Measurements from ENCODE around the gene VWCE. TPM values are rescaled to one million over a fixed set of nuclear protein-coding genes. Genes with fewer than 3 reads are reported as not detected.

The VWCE gene
- total RNA-seq, 1 donor from 2014 or later: 10.6 TPM

DNA sequence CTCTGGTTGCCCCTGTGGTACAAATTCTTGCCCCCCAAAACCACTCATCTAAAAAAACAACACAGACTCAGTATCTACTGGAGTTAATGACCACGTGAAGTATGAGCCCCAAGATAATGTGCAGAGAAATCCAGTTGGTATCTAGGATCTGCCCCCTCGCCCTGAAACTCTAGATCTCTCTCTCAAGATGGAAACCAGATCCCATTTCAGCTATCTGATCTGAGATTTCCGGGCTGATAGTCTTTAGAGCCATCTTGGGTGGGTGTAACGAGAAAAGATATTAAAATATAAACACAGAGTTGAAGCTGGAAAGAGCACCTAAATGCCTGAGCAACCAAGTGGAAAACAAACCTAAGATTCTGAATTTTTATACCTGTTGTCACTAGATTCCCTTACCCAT, 14.0 kb upstream of the VWCE start:
- Mint-ChIP-seq H3K4me1 (no peaks in the 10 kb centered on the region), H3K36me3 (ENCODE audit: low read depth) (peaks cover 40% of the 10 kb centered on the region), H3K9me3 (no peaks in the 10 kb centered on the region), H3K4me3 (no peak overlapping the region), H3K27me3 (no peaks in the 10 kb centered on the region), H3K27ac (no peak overlapping the region)
- intact Hi-C loops (cut with micrococcal nuclease): no loop called here
- no peak for DNase-seq

DNA sequence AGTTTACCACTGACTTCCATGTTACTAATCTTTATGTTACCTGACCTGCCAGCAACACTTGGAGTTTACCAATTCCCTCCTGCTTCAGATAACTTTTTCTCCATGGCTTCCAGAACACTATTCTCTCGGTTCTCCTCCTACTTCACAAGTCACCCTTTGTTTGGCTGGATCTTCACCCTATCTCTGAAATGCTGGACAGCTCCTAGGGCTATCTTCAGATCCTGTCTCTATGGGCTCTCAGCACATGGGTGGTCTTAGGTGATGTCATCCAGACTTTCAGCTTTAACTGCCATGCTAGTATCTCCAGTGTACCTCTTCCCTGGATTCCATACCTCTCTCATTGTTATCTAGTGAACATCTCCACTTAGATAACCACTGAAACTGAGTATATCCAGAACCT, 12.2 kb upstream of the VWCE start:
- H3K4me3 Mint-ChIP-seq: no peak overlapping the region
- no peak overlapping the region for H3K27ac Mint-ChIP-seq
- no peaks in the 10 kb centered on the region for H3K9me3 Mint-ChIP-seq
- H3K36me3 Mint-ChIP-seq (ENCODE audit: low read depth): peaks cover 45% of the 10 kb centered on the region
- intact Hi-C loops (cut with micrococcal nuclease): no loop called here
- no peaks in the 10 kb centered on the region for H3K27me3 Mint-ChIP-seq
- no peak for DNase-seq
- H3K4me1 Mint-ChIP-seq: no peaks in the 10 kb centered on the region

DNA sequence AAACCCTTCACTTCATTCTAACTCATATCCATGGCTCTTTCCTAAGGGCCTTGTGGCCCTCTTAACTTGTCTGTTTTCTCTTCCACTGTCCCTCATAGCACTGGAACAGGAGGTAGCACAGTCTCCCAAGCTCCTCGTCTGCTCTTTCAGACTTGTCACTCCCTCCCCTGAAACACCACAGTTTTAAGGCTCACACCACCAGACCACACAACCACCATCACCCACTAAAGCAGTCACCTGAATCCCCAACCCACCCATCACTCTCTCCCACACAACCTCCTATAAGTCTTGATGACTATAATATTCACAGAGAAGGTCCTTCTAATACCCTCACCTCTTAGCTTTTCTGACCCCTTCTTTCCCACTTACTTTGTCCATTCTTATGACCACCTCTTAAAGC, 11.1 kb upstream of the VWCE start:
- intact Hi-C loops (cut with micrococcal nuclease): no loop called here
- DNase-seq: no peak
- no peak overlapping the region for H3K4me3 Mint-ChIP-seq
- H3K27ac Mint-ChIP-seq: no peak overlapping the region
- no peaks in the 10 kb centered on the region for H3K4me1 Mint-ChIP-seq
- H3K27me3 Mint-ChIP-seq: no peaks in the 10 kb centered on the region
- no peaks in the 10 kb centered on the region for H3K9me3 Mint-ChIP-seq
- peaks cover 47% of the 10 kb centered on the region for H3K36me3 Mint-ChIP-seq (ENCODE audit: low read depth)

DNA sequence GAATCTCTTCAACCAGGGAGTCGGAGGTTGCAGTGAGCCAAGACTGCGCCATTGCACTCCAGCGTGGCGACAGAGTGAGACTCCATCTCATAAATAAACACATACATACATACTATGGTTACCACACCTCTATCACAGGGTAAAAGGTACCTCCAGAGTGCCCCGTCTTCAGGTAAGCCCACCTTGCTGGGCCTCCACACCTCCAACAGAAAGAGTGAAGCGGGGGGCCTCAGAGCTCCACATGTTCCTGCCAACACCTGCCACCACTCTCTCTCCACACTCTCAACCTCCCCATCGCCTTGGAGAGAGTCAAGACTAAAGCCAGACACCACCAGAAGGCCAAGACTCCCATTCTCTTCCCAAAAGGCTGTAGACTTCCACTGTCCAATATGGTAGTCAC, 10.3 kb upstream of the VWCE start:
- intact Hi-C loops (cut with micrococcal nuclease): no loop called here
- Mint-ChIP-seq H3K4me1 (peaks cover 2% of the 10 kb centered on the region), H3K27ac (no peak overlapping the region), H3K36me3 (ENCODE audit: low read depth) (peaks cover 46% of the 10 kb centered on the region), H3K27me3 (no peaks in the 10 kb centered on the region), H3K4me3 (no peak overlapping the region), H3K9me3 (no peaks in the 10 kb centered on the region)
- no peak for DNase-seq

DNA sequence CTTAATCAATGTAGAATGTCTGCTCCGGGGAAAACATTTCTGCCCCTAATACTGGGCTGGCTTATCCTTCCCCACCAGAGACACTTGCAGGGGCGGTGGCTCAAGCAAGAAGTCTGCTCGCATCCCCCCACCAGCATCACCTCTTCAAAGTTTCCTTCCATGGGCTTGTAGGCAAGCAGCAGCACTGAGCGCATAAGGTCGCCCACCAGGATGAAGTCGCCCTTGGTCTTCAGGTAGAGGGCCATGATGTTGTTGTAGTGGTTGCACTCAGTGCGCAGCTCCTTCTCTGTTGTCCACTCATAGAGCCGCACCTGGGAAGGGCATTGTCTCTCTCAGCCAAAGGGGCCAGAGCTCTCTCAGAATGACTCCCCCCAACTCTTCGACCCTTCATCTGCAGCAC, 8.6 kb upstream of the VWCE start:
- H3K27ac Mint-ChIP-seq: no peak overlapping the region
- peaks cover 52% of the 10 kb centered on the region for H3K36me3 Mint-ChIP-seq (ENCODE audit: low read depth)
- H3K9me3 Mint-ChIP-seq: no peaks in the 10 kb centered on the region
- H3K4me3 Mint-ChIP-seq: no peak overlapping the region
- peaks cover 9% of the 10 kb centered on the region for H3K4me1 Mint-ChIP-seq
- intact Hi-C loops (cut with micrococcal nuclease): no loop called here
- no peak for DNase-seq
- no peaks in the 10 kb centered on the region for H3K27me3 Mint-ChIP-seq

DNA sequence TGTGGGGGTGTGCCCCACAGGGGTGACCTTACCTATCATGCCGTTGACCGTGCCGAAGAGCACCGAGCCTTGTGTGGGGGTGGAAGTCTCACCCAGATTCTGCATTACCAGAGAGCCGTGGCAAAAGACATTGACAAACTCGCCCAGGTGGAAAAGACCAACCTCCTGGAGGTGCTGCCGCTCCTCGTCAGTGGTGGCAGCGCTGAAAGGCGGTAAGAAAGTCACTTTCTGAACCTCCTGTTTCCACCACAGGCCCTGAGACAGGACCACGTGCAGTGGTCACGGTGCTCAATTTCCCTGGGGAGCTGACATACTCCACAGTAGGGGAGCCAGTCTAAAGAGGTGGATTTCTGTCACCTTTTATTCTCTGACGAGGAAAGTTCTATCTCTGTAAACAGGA, 7.4 kb upstream of the VWCE start:
- H3K9me3 Mint-ChIP-seq: no peaks in the 10 kb centered on the region
- no peak overlapping the region for H3K27ac Mint-ChIP-seq
- intact Hi-C loops (cut with micrococcal nuclease): no loop called here
- DNase-seq: no peak
- H3K4me3 Mint-ChIP-seq: no peak overlapping the region
- H3K36me3 Mint-ChIP-seq (ENCODE audit: low read depth): peaks cover 60% of the 10 kb centered on the region
- H3K4me1 Mint-ChIP-seq: peaks cover 18% of the 10 kb centered on the region
- no peaks in the 10 kb centered on the region for H3K27me3 Mint-ChIP-seq

DNA sequence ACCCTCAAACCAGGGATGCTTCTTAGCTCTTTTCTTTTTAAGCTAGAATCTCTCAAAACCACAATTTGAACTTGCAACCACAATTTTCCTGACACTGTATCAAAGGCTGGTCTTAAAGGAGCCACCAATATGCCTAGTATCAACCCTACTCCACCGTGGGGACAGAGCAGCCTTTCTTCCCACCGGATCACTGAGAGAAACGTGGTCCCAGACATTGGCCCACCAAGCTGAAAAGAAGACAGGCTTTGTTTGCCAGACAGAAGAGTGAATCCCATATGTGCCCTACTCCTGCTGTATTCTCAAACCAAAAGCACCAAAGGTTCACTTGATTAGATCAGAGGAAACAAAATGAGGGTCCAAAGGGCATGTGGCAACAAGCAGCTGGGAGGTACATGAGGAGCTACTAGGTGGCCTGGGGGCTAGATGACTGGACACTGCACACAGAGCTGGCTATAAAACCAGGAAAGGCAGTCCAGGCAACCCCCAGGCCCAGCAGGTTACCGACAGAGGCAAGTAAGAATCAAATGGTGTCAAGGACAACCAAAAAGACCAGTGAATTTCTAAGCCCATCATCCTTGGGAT, 3.6 kb upstream of the VWCE start:
- H3K27ac Mint-ChIP-seq: peak overlapping the region; percentile 67
- H3K4me3 Mint-ChIP-seq: no peak overlapping the region
- H3K36me3 Mint-ChIP-seq (ENCODE audit: low read depth): peaks cover 54% of the 10 kb centered on the region
- H3K9me3 Mint-ChIP-seq: no peaks in the 10 kb centered on the region
- intact Hi-C loops (cut with micrococcal nuclease): no loop called here
- DNase-seq: no peak
- peaks cover 26% of the 10 kb centered on the region for H3K4me1 Mint-ChIP-seq
- H3K27me3 Mint-ChIP-seq: peaks cover 2% of the 10 kb centered on the region

DNA sequence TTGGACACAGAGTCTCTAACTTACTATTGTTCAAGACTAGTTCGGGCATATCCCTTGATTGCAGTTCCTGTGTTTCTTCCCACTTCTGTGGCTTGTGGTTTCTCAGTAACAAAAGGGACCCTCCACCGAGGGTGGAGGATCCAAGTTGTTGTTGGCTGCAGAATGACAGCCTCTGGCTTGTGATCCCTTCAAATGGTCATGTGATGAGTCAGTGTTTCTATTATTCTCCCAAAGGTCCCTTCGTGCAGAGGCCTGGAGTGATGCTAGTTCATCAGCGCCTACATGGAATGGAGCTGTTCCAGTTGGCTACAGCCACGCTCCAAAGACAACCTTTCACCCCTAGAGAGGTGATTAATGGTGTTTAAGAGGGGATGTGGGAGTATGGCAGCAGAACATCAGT, 2.6 kb upstream of the VWCE start:
- Mint-ChIP-seq H3K4me1 (peaks cover 27% of the 10 kb centered on the region), H3K36me3 (ENCODE audit: low read depth) (peaks cover 47% of the 10 kb centered on the region), H3K4me3 (peak overlapping the region; percentile 14), H3K27me3 (peaks cover 9% of the 10 kb centered on the region), H3K27ac (peak overlapping the region; percentile 10), H3K9me3 (no peaks in the 10 kb centered on the region)
- intact Hi-C loops (cut with micrococcal nuclease): no loop called here
- no peak for DNase-seq

DNA sequence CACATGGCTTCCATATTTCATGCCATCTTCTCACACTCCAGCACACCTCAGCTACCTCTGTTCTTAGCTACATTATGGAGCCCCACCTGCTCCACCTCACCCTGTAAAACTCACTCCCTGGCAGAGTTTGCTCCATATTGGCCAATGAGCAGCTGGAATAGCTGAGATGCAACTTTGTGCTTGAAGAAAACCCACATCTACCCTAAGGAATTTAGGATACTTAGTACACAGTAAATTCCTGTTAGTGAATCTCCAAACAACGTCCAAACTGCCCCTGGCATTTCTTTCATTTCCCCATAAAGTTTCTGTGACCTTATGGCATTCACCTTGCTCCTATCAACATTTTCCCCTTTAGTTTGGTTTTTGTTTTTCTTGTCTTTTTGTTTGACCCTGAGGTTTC, 2.2 kb upstream of the VWCE start:
- Mint-ChIP-seq H3K9me3 (no peaks in the 10 kb centered on the region), H3K27ac (peak overlapping the region; percentile 10), H3K27me3 (peaks cover 12% of the 10 kb centered on the region), H3K36me3 (ENCODE audit: low read depth) (peaks cover 43% of the 10 kb centered on the region), H3K4me3 (peak overlapping the region; percentile 14), H3K4me1 (peaks cover 27% of the 10 kb centered on the region)
- intact Hi-C loops (cut with micrococcal nuclease): no loop called here
- no peak for DNase-seq

DNA sequence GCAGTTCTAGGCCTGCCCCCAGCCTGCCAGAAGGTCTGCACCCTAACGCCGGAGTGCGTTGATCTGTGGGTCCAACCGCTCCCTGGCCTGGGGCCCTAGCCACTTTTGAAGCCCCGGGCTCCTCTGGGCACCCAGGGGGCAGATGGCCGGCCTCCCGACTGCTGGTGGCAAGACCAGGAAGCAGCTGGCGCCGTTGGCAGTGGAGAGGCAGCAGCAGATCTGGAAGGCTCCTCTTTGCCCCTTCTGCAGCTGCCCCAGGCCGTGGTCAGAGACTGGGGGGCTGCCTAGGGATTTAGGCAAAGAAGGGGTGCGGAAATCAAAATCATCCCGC, 445 bp upstream of the VWCE start:
- Mint-ChIP-seq H3K27ac (no peak overlapping the region), H3K27me3 (peaks cover 13% of the 10 kb centered on the region), H3K36me3 (ENCODE audit: low read depth) (peaks cover 29% of the 10 kb centered on the region), H3K4me3 (peak overlapping the region; percentile 89), H3K9me3 (no peaks in the 10 kb centered on the region), H3K4me1 (peaks cover 26% of the 10 kb centered on the region)
- no peak for DNase-seq
- intact Hi-C loops (cut with micrococcal nuclease): no loop called here

DNA sequence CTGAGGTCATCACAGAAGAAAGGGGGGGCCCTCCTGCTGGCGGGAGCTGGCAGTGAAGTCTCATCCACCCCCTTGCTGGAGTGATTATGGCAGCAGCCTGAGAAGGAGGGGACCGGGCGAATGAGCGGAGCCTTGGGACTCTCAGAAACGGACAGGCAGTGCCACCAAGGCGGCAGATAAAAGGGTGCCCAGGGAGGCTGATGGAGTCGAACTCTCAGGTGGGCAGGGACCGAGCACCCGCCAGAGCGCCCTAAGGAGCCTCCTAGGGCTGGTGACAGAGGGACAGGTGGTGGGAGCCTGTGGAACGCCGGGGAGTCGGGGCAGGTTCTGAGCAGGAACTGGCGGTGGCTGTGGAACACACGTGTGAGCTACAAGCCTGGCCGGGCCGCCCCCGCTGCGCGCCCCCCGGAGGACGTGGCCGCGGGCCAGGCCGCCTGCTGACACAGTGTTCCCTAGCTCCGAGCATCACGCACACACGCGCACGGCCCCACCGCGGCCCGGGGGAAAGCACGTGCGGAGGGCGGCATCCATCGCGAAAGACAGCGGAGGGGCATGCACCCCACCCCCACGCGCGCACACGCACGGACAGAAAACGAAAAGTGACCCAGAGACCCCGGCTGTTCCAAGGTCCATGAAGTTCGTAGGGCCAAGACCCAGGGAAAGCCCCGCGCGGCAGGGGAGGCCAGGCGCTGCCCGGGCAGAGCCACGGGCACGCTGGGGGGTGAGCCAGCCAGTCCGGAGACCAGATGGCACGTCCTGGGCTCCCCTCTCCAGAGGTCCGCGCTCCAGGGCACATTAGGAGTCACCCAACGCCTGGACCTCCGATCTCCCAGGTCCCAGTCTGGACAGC, 1.0 kb downstream of the VWCE start:
- H3K4me3 Mint-ChIP-seq: peak overlapping the region; percentile 89
- peaks cover 13% of the 10 kb centered on the region for H3K27me3 Mint-ChIP-seq
- H3K36me3 Mint-ChIP-seq (ENCODE audit: low read depth): peaks cover 20% of the 10 kb centered on the region
- DNase-seq: peak; percentile 71
- intact Hi-C loops (cut with micrococcal nuclease): loop anchor here (1.0 kb wide), 3 partner anchors 39 to 67 kb away; partner anchors contain the start of genes CYB561A3, DDB1 and TKFC
- peak overlapping the region; percentile 89 for H3K27ac Mint-ChIP-seq
- peaks cover 22% of the 10 kb centered on the region for H3K4me1 Mint-ChIP-seq
- no peaks in the 10 kb centered on the region for H3K9me3 Mint-ChIP-seq

DNA sequence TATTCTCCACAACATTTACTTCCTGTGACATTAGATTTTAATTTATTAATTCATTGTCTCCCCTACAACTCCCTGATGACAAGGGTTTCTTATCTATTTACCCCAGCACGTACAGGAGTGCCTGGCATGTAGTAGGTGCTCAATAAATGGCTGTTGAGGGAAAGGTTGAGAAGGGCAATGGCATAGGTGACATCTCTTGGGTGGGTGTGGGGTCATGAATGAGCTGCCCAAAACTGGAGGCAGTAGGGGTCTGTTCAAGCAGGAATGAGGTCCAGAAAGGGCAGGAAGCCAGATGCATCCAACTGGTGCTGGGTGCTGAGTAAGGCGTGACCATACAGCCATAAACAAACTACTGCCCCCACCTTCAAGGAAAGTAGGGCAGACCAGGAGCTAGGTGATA, 2.8 kb downstream of the VWCE start:
- H3K36me3 Mint-ChIP-seq (ENCODE audit: low read depth): peaks cover 6% of the 10 kb centered on the region
- no peak for DNase-seq
- peak overlapping the region; percentile 51 for H3K4me3 Mint-ChIP-seq
- H3K4me1 Mint-ChIP-seq: peaks cover 7% of the 10 kb centered on the region
- intact Hi-C loops (cut with micrococcal nuclease): no loop called here
- H3K9me3 Mint-ChIP-seq: no peaks in the 10 kb centered on the region
- peak overlapping the region; percentile 41 for H3K27ac Mint-ChIP-seq
- H3K27me3 Mint-ChIP-seq: peaks cover 13% of the 10 kb centered on the region

DNA sequence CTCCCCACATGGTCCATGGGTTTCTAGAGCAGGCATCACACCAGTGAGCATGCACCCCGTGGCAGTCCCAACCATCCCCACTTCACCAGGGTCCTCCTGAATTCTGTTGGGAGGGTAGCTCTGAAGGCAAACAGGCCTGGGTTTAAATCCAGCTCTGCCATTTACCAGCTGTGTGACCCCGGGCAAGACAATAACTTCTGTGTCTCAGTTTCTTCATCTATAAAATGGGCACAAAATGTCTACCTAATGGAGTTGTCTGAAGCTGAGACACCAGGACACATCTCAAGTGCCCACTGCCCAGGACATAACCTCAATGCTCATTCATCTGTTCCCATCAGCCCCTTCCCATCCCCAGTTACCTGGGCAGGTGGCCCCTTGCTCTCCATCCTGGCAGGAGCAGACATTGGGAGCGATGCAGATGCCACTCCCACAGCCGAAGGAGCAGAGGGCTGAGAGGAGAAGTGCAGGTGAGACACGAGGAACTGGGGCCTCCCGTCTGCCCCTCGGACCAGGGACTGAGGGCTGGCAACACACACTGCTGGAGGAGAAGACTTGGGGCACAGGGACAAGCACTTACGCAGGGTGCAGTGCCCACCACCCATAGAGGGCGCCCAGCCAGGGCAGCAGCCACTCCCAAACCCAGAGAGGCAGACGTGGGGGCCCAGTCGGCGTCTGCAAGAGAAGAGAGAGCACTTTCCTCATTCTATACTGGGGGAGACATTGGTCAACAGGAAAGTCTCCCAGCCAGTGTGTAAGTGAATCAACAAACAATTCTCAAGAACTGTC, 4.0 kb downstream of the VWCE start:
- Mint-ChIP-seq H3K27ac (no peak overlapping the region), H3K4me3 (no peak overlapping the region), H3K36me3 (ENCODE audit: low read depth) (peaks cover 3% of the 10 kb centered on the region), H3K27me3 (peaks cover 13% of the 10 kb centered on the region), H3K4me1 (peaks cover 3% of the 10 kb centered on the region), H3K9me3 (no peaks in the 10 kb centered on the region)
- intact Hi-C loops (cut with micrococcal nuclease): no loop called here
- DNase-seq: no peak

DNA sequence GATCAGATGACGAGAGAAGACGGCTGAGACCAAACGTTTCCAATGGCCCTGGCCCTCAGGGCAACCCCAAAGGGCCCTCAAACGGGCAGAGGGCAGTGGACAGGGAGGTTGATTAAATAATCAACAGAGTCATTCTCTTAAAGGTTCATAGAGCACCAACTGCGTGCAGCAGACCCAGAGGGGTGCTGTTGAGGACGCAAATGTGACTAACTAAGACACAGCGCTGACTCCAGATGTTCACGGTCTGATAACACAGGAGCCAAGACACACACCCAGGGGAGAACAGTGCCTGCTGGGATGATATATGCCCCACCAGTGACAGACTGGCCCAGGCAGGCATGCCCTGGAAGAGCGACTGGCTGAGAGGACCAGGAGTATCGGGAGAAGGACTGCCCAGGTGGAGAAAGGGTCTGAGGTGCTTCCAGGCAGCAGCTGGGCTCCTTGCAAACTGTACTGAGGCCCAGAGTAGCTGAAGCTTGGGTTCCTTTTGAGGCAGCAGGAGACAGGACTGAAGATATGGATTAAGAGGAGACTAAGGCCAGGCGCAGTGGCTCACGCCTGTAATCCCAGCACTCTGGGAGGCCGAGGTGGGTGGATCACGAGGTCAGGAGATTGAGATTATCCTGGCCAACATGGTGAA, 7.7 kb downstream of the VWCE start:
- H3K4me1 Mint-ChIP-seq: no peaks in the 10 kb centered on the region
- no peaks in the 10 kb centered on the region for H3K9me3 Mint-ChIP-seq
- intact Hi-C loops (cut with micrococcal nuclease): no loop called here
- no peak overlapping the region for H3K27ac Mint-ChIP-seq
- H3K4me3 Mint-ChIP-seq: no peak overlapping the region
- peaks cover 2% of the 10 kb centered on the region for H3K27me3 Mint-ChIP-seq
- DNase-seq: no peak
- H3K36me3 Mint-ChIP-seq (ENCODE audit: low read depth): peaks cover 9% of the 10 kb centered on the region

Measured in activated CD4-positive, alpha-beta T cell treated with anti-CD3 and anti-CD28 coated beads, Interleukin-2, amount 10 ng/mL, durations not matched to agents 24 days and 14 days (primary cell).